Neural cell (in vitro differentiated cells): ENCODE measurements around the gene LRRIQ3. TPM values are rescaled to one million over a fixed set of nuclear protein-coding genes. Genes with fewer than 3 reads are reported as not detected.

Experiments
- H2AFZ ChIP-seq: fragments of 200-600, 300-800 bp; sonication (generic), shearing (Covaris generic); 2 replicates; pipeline ENCODE4 v1.6.0; 2014; ENCODE audit warnings: low read depth, mild to moderate bottlenecking, antibody characterized with exemption, low read length, moderate library complexity
- H3F3A ChIP-seq: fragments of 200-600 bp; shearing (Covaris generic); 2 replicates; pipeline ENCODE4 v1.6.1; 2016; ENCODE audit warnings: mild to moderate bottlenecking, moderate library complexity, mixed read lengths, antibody characterized with exemption, low read length; ENCODE audit not compliant: insufficient read depth, poor library complexity, severe bottlenecking
- H3K27ac ChIP-seq: fragments of 200-600, 300-800 bp; sonication (generic), shearing (Covaris generic); 2 replicates; pipeline ENCODE4 v1.5.1; 2014; ENCODE audit warnings: mild to moderate bottlenecking, low read length, moderate library complexity
- H3K27me3 ChIP-seq: fragments of 300-800, 200-600 bp; sonication (generic), shearing (Covaris generic); 2 replicates; pipeline ENCODE4 v1.6.0; 2014; ENCODE audit warnings: mild to moderate bottlenecking, low read depth, low read length, moderate library complexity; ENCODE audit not compliant: insufficient read depth
- H3K36me3 ChIP-seq: fragments of 300-800, 200-600 bp; sonication (generic), shearing (Covaris generic); 2 replicates; pipeline ENCODE4 v1.5.1; 2014; ENCODE audit warnings: mild to moderate bottlenecking, antibody characterized with exemption, low read length, moderate library complexity; ENCODE audit not compliant: insufficient read depth
- H3K4me2 ChIP-seq: fragments of 300-800, 200-600 bp; sonication (generic), shearing (Covaris generic); 2 replicates; pipeline ENCODE4 v1.6.0; 2014; ENCODE audit warnings: mild to moderate bottlenecking, low read length
- H3K4me3 ChIP-seq: fragments of 300-800, 200-600 bp; sonication (generic), shearing (Covaris generic); 2 replicates; pipeline ENCODE4 v1.5.1; 2014; ENCODE audit warnings: mild to moderate bottlenecking, low read length, moderate library complexity
- H3K79me2 ChIP-seq: fragments of 200-600 bp; shearing (Covaris generic); replicated peaks from 2 replicates; pipeline ENCODE4 v1.6.0; 2014; ENCODE audit warnings: mild to moderate bottlenecking, low read length, moderate library complexity; ENCODE audit not compliant: insufficient read depth
- H3K9ac ChIP-seq: fragments of 300-800, 200-600 bp; sonication (generic), shearing (Covaris generic); 2 replicates; pipeline ENCODE4 v1.6.1; 2016; ENCODE audit warnings: mild to moderate bottlenecking, low read length, mixed read lengths
- H3K9me2 ChIP-seq: fragments of 200-600 bp; shearing (Covaris generic); 2 replicates; pipeline ENCODE4 v1.6.1; 2016; ENCODE audit warnings: mild to moderate bottlenecking, low read length, mixed read lengths; ENCODE audit not compliant: insufficient read depth
- H3K9me3 ChIP-seq: fragments of 200-600, 300-800 bp; sonication (generic), shearing (Covaris generic); 2 replicates; pipeline ENCODE4 v1.6.1; 2016; ENCODE audit warnings: mild to moderate bottlenecking, mixed run types, low read length, moderate library complexity, mixed read lengths
- H4K20me1 ChIP-seq: fragments of 200-600 bp; shearing (Covaris generic); 2 replicates; pipeline ENCODE4 v1.6.1; 2016; ENCODE audit warnings: mild to moderate bottlenecking, mixed run types; ENCODE audit not compliant: insufficient read depth
- EP300 ChIP-seq: fragments of 450-650 bp; conservative IDR thresholded peaks from 2 replicates; pipeline ENCODE4 v1.6.1; 2014; ENCODE audit warnings: antibody characterized with exemption, mild to moderate bottlenecking, moderate library complexity; ENCODE audit not compliant: poor library complexity, severe bottlenecking
- EZH2 ChIP-seq: fragments of 200-600, 300-800 bp; shearing (Covaris generic), sonication (generic); IDR thresholded peaks from 2 replicates; pipeline ENCODE4 v1.6.1; 2014; ENCODE audit warnings: antibody characterized with exemption, low read length, borderline replicate concordance, mild to moderate bottlenecking; ENCODE audit not compliant: insufficient read depth, poor library complexity, severe bottlenecking
- MXI1 ChIP-seq: fragments of 450-650 bp; conservative IDR thresholded peaks from 2 replicates; pipeline ENCODE4 v1.6.1; 2014; ENCODE audit warnings: antibody characterized with exemption, mild to moderate bottlenecking; ENCODE audit not compliant: poor library complexity, severe bottlenecking
- POLR2AphosphoS5 ChIP-seq: IDR thresholded peaks from 2 replicates; pipeline ENCODE4 v1.6.1; 2012
- RAD21 ChIP-seq: fragments of 450-650 bp; conservative IDR thresholded peaks from 2 replicates; pipeline ENCODE4 v1.6.1; 2014; ENCODE audit warnings: antibody characterized with exemption, mild to moderate bottlenecking, moderate library complexity
- SMC3 ChIP-seq: fragments of 450-650 bp; conservative IDR thresholded peaks from 2 replicates; pipeline ENCODE4 v1.6.1; 2014; ENCODE audit warnings: antibody characterized with exemption, mild to moderate bottlenecking, moderate library complexity; ENCODE audit not compliant: poor library complexity
- TAF1 ChIP-seq: IDR thresholded peaks from 2 replicates; pipeline ENCODE4 v1.6.1; 2012; ENCODE audit warnings: low read depth
- polyA plus RNA-seq: library from polyadenylated mRNA; depleted of rRNA; stranded (reverse); fragments of >200 nt; gene quantifications from 2 replicates; pipeline ENCODE4 v1.2.3, GENCODE V29; 2014
- TF ChIP-seq, protein P1 (sequence below): fragments of 450-650 bp; IDR thresholded peaks from 2 replicates; pipeline ENCODE4 v1.5.1; 2014; ENCODE audit warnings: antibody characterized with exemption, mild to moderate bottlenecking, moderate library complexity; ENCODE audit not compliant: poor library complexity, severe bottlenecking
- TF ChIP-seq, protein P2 (sequence below): IDR thresholded peaks from 2 replicates; pipeline ENCODE4 v1.6.1; 2012; ENCODE audit warnings: borderline replicate concordance

LRRIQ3 gene
- polyA plus RNA-seq, 1 donor from 2014 or later, result not detected

DNA sequence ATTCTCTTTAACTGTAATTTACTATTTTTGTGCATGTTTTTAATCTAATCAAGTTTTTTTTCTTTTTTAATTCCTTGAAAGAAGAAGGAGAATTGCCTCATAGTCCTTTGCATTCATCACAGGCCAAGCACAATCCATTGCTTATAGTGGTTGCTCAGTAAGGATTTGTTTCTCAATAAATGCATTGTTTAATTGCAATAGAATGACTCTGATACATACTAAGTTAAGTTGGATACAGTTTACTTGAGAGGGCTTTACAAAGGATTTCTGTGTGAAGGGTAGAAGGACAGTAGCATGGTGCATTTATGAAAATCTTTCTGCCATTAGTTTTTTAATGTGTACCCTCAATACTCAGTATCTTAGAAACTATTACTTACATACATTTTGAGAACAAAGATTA, 186.2 kb downstream of the LRRIQ3 start:
- H2AFZ ChIP-seq, result no peak overlapping the region
- no peaks in the 10 kb centered on the region for H4K20me1 ChIP-seq
- H3K4me2 ChIP-seq, result no peak overlapping the region
- H3K9ac ChIP-seq, result no peak overlapping the region
- no peaks in the 10 kb centered on the region for H3F3A ChIP-seq
- no peaks in the 10 kb centered on the region for H3K27me3 ChIP-seq
- H3K9me2 ChIP-seq, result no peaks in the 10 kb centered on the region
- no peaks in the 10 kb centered on the region for H3K36me3 ChIP-seq
- H3K4me3 ChIP-seq, result no peak overlapping the region
- H3K27ac ChIP-seq, result no peak overlapping the region
- no peaks in the 10 kb centered on the region for H3K9me3 ChIP-seq
- no peaks in the 10 kb centered on the region for H3K79me2 ChIP-seq
- TF ChIP-seq, protein P1, sequence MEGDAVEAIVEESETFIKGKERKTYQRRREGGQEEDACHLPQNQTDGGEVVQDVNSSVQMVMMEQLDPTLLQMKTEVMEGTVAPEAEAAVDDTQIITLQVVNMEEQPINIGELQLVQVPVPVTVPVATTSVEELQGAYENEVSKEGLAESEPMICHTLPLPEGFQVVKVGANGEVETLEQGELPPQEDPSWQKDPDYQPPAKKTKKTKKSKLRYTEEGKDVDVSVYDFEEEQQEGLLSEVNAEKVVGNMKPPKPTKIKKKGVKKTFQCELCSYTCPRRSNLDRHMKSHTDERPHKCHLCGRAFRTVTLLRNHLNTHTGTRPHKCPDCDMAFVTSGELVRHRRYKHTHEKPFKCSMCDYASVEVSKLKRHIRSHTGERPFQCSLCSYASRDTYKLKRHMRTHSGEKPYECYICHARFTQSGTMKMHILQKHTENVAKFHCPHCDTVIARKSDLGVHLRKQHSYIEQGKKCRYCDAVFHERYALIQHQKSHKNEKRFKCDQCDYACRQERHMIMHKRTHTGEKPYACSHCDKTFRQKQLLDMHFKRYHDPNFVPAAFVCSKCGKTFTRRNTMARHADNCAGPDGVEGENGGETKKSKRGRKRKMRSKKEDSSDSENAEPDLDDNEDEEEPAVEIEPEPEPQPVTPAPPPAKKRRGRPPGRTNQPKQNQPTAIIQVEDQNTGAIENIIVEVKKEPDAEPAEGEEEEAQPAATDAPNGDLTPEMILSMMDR, result no peak
- TF ChIP-seq EZH2, result no peak
- TF ChIP-seq SMC3, result no peak
- TF ChIP-seq, protein P2, sequence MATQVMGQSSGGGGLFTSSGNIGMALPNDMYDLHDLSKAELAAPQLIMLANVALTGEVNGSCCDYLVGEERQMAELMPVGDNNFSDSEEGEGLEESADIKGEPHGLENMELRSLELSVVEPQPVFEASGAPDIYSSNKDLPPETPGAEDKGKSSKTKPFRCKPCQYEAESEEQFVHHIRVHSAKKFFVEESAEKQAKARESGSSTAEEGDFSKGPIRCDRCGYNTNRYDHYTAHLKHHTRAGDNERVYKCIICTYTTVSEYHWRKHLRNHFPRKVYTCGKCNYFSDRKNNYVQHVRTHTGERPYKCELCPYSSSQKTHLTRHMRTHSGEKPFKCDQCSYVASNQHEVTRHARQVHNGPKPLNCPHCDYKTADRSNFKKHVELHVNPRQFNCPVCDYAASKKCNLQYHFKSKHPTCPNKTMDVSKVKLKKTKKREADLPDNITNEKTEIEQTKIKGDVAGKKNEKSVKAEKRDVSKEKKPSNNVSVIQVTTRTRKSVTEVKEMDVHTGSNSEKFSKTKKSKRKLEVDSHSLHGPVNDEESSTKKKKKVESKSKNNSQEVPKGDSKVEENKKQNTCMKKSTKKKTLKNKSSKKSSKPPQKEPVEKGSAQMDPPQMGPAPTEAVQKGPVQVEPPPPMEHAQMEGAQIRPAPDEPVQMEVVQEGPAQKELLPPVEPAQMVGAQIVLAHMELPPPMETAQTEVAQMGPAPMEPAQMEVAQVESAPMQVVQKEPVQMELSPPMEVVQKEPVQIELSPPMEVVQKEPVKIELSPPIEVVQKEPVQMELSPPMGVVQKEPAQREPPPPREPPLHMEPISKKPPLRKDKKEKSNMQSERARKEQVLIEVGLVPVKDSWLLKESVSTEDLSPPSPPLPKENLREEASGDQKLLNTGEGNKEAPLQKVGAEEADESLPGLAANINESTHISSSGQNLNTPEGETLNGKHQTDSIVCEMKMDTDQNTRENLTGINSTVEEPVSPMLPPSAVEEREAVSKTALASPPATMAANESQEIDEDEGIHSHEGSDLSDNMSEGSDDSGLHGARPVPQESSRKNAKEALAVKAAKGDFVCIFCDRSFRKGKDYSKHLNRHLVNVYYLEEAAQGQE, result no peak
- no peak for TF ChIP-seq MXI1
- no peak for TF ChIP-seq RAD21
- no peak for TF ChIP-seq POLR2AphosphoS5
- TF ChIP-seq TAF1, result no peak
- no peak for TF ChIP-seq EP300

DNA sequence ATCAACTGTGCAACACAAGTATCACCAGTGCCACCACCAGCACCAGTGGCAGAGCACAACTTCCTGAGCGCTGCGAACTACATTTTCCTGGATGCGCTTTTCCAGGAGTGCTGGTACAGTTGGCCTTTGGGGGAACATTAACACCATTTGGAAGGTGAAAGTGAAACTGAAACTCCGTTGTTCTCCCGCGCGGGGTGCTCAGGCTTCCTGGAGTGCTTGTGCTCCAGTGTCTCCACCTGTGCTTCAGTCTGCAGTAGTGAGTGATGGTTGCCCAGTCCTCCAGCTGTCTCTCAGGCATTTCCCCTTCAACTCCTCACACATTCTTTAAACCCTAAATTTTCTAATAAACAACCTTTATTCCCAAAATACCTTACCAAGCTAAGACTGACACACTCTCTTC, 187.8 kb downstream of the LRRIQ3 start:
- no peaks in the 10 kb centered on the region for H3F3A ChIP-seq
- H3K79me2 ChIP-seq, result no peaks in the 10 kb centered on the region
- H3K4me2 ChIP-seq, result no peak overlapping the region
- H3K9me3 ChIP-seq, result no peaks in the 10 kb centered on the region
- H3K27ac ChIP-seq, result no peak overlapping the region
- H3K9me2 ChIP-seq, result no peaks in the 10 kb centered on the region
- no peak overlapping the region for H3K9ac ChIP-seq
- TF ChIP-seq, protein P2, result no peak
- no peak for TF ChIP-seq POLR2AphosphoS5
- TF ChIP-seq, protein P1, result no peak
- TF ChIP-seq EZH2, result no peak
- TF ChIP-seq MXI1, result no peak
- no peak for TF ChIP-seq TAF1
- TF ChIP-seq EP300, result no peak
- TF ChIP-seq SMC3, result no peak
- TF ChIP-seq RAD21, result no peak
- H4K20me1 ChIP-seq, result no peaks in the 10 kb centered on the region
- H3K36me3 ChIP-seq, result no peaks in the 10 kb centered on the region
- no peak overlapping the region for H3K4me3 ChIP-seq
- no peak overlapping the region for H2AFZ ChIP-seq
- H3K27me3 ChIP-seq, result no peaks in the 10 kb centered on the region
